HEK293 (cell line): Measurements from ENCODE around the gene PRR18.

ENCODE experiments used
- CTCF ChIA-PET: fragments of 350-600 bp; formaldehyde crosslinking; extraction: SDS; loops from one replicate; lab custom pipeline; 2021; ENCODE audit warnings: antibody characterized with exemption; lab: Yijun Ruan, JAX
- POLR2A ChIA-PET: fragments of 300-600 bp; formaldehyde crosslinking; extraction: SDS; loops from one replicate; lab custom pipeline; 2020; ENCODE audit warnings: antibody characterized with exemption, inconsistent platforms; lab: Yijun Ruan, JAX
- H3K27ac ChIP-seq: fragments of 200-500 bp; sonication (Bioruptor generic); 2 replicates; pipeline ENCODE4 v1.5.1; 2014; ENCODE audit warnings: low read depth, low read length, control low read depth, inconsistent platforms; ENCODE audit errors: extremely low read depth
- H3K36me3 ChIP-seq, 2 experiments: fragments of 200-500 bp in 1 of 2; sonication (Bioruptor generic) in 1 of 2; 1 replicate in 1 of 2; 2 replicates in 1 of 2; pipeline ENCODE4 v1.5.1; 2014 to 2017; ENCODE audit warnings: inconsistent platforms in 2 of 2, low read length in 2 of 2; ENCODE audit not compliant: control insufficient read depth in 2 of 2, insufficient read depth in 1 of 2
- H3K4me1 ChIP-seq: fragments of 200-500 bp; sonication (Bioruptor generic); 2 replicates; pipeline ENCODE4 v1.5.1; 2014; ENCODE audit warnings: mild to moderate bottlenecking, low read length, inconsistent platforms; ENCODE audit not compliant: control insufficient read depth, insufficient read depth
- H3K4me3 ChIP-seq: 2 replicates; pipeline ENCODE4 v1.5.1; 2011; ENCODE audit warnings: low read depth, mild to moderate bottlenecking, control low read depth, low read length, moderate library complexity
- H3K9me3 ChIP-seq: fragments of 200-500 bp; sonication (Bioruptor generic); 2 replicates; pipeline ENCODE4 v1.5.1; 2014; ENCODE audit warnings: low read depth, low read length, inconsistent platforms; ENCODE audit not compliant: control insufficient read depth, insufficient read depth
- GFI1B ChIP-seq: fragments of 450-650 bp; formaldehyde crosslinking; IDR thresholded peaks from 2 replicates; pipeline ENCODE4 v1.5.1; 2016; ENCODE audit warnings: missing biosample characterization, missing genetic modification characterization
- GLI2 ChIP-seq: fragments of 450-650 bp; formaldehyde crosslinking; IDR thresholded peaks from 2 replicates; pipeline ENCODE4; 2017; ENCODE audit warnings: missing biosample characterization, missing genetic modification characterization, low read depth, borderline replicate concordance
- GLI4 ChIP-seq: fragments of 450-650 bp; formaldehyde crosslinking; IDR thresholded peaks from 2 replicates; pipeline ENCODE4 v1.5.1; 2016; ENCODE audit warnings: missing biosample characterization, missing genetic modification characterization
- HOXA7 ChIP-seq: sonication (generic); formaldehyde crosslinking; IDR thresholded peaks from 2 replicates; pipeline ENCODE4 v1.8.1; 2022; ENCODE audit warnings: missing genetic modification reagents, borderline replicate concordance
- YY2 ChIP-seq: fragments of 450-650 bp; formaldehyde crosslinking; IDR thresholded peaks from 2 replicates; pipeline ENCODE4 v1.5.1; 2016; ENCODE audit warnings: missing biosample characterization, missing genetic modification characterization
- ZBTB10 ChIP-seq: fragments of 450-650 bp; formaldehyde crosslinking; IDR thresholded peaks from 2 replicates; pipeline ENCODE4 v1.5.1; 2016; ENCODE audit warnings: missing biosample characterization, missing genetic modification characterization
- ZNF23 ChIP-seq: fragments of 450-650 bp; formaldehyde crosslinking; IDR thresholded peaks from 2 replicates; pipeline ENCODE4 v1.5.1; 2016; ENCODE audit warnings: missing biosample characterization, missing genetic modification characterization, borderline replicate concordance
- ZNF292 ChIP-seq: fragments of 450-650 bp; formaldehyde crosslinking; IDR thresholded peaks from 2 replicates; pipeline ENCODE4 v1.5.1; 2016; ENCODE audit warnings: low read depth, missing biosample characterization, missing genetic modification characterization, borderline replicate concordance
- ZNF404 ChIP-seq: fragments of 450-650 bp; formaldehyde crosslinking; IDR thresholded peaks from 2 replicates; pipeline ENCODE4 v1.5.1; 2017; ENCODE audit warnings: missing biosample characterization, missing genetic modification characterization
- ZNF426 ChIP-seq: fragments of 450-650 bp; formaldehyde crosslinking; IDR thresholded peaks from 2 replicates; pipeline ENCODE4 v1.5.1; 2017; ENCODE audit warnings: missing biosample characterization, missing genetic modification characterization, mild to moderate bottlenecking, inconsistent platforms, moderate library complexity
- ZNF510 ChIP-seq: fragments of 450-650 bp; formaldehyde crosslinking; IDR thresholded peaks from 2 replicates; pipeline ENCODE4 v1.5.1; 2018; ENCODE audit warnings: mild to moderate bottlenecking, missing genetic modification characterization, missing biosample characterization; ENCODE audit not compliant: insufficient replicate concordance
- ZNF585B ChIP-seq: fragments of 450-650 bp; formaldehyde crosslinking; IDR thresholded peaks from 2 replicates; pipeline ENCODE4 v1.5.1; 2016; ENCODE audit warnings: missing biosample characterization, missing genetic modification characterization
- ZNF624 ChIP-seq: fragments of 450-650 bp; formaldehyde crosslinking; IDR thresholded peaks from 2 replicates; pipeline ENCODE4 v1.5.1; 2017; ENCODE audit warnings: missing biosample characterization, missing genetic modification characterization
- ZNF830 ChIP-seq: fragments of 450-650 bp; IDR thresholded peaks from 2 replicates; pipeline ENCODE4 v1.5.0; 2018; ENCODE audit warnings: missing biosample characterization, missing genetic modification characterization, low read depth, mild to moderate bottlenecking, moderate library complexity
- ZSCAN23 ChIP-seq: fragments of 450-650 bp; formaldehyde crosslinking; IDR thresholded peaks from 2 replicates; pipeline ENCODE4 v1.5.1; 2016; ENCODE audit warnings: missing biosample characterization, missing genetic modification characterization
- TF ChIP-seq, protein P1 (sequence below): fragments of 450-650 bp; formaldehyde crosslinking; IDR thresholded peaks from 2 replicates; pipeline ENCODE4 v1.5.1; 2016; ENCODE audit warnings: missing biosample characterization, missing genetic modification characterization, borderline replicate concordance
- TF ChIP-seq, protein P2 (sequence below): fragments of 450-650 bp; formaldehyde crosslinking; IDR thresholded peaks from 2 replicates; pipeline ENCODE4 v1.5.1; 2016; ENCODE audit warnings: missing biosample characterization, missing genetic modification characterization

Gene PRR18

DNA sequence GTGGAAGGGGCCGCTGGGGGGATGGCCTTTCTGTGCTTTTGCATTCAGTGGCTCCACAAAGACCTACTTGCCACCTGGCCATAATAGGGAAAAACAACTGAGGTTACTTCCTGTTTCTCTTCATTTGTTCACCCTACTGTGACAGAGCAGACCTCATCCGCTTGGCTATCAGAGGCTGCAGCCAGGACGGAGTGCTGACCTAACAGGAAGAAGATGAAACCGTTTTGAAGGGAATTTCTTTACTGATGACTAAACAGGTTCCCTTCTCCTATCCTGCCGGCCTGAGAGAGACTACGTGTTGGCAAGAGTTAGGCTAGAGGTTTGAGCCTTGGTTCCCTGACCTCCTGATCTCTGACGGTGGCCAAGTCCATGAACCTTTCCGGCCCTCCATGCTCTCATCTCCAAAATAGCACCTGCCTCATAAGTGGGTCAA, 21.3 kb downstream of the PRR18 start (continued):
- TF ChIP-seq ZNF830 (tag by site-specific recombination) (no peak), HOXA7 (CRISPR knock-in tag) (no peak), ZSCAN23 (tag by site-specific recombination) (no peak), GLI4 (no peak)
- TF ChIP-seq, all 188 proteins: peak for 0

GRCh38 chr6:166285233-166285632, 23.0 kb downstream of the PRR18 start:
- Histone ChIP-seq H3K27ac (no peak overlapping the region), H3K4me3 (no peak overlapping the region), H3K9me3 (no peaks in the 10 kb centered on the region), H3K36me3 (no peaks in the 10 kb centered on the region), H3K4me1 (no peaks in the 10 kb centered on the region)
- ChIA-PET CTCF (interaction anchor here (1.2 to 1.9 kb wide), 5 partner anchors 9 to 489 kb away, joined by 3 to 10 read pairs (median 6); no protein-coding TSS in a partner anchor), POLR2A (interaction anchor here (0.5 kb wide), 1 partner anchor 90 kb away, joined by 3 read pairs; no protein-coding TSS in a partner anchor)
- TF ChIP-seq ZBTB10 (tag by site-specific recombination) (no peak), GLI2 (tag by site-specific recombination) (no peak), ZNF292 (tag by site-specific recombination) (no peak), ZNF404 (tag by site-specific recombination) (no peak), ZNF624 (no peak), YY2 (no peak), ZNF426 (tag by site-specific recombination) (no peak), ZNF510 (no peak), GFI1B (no peak)
- TF ChIP-seq, protein P1, sequence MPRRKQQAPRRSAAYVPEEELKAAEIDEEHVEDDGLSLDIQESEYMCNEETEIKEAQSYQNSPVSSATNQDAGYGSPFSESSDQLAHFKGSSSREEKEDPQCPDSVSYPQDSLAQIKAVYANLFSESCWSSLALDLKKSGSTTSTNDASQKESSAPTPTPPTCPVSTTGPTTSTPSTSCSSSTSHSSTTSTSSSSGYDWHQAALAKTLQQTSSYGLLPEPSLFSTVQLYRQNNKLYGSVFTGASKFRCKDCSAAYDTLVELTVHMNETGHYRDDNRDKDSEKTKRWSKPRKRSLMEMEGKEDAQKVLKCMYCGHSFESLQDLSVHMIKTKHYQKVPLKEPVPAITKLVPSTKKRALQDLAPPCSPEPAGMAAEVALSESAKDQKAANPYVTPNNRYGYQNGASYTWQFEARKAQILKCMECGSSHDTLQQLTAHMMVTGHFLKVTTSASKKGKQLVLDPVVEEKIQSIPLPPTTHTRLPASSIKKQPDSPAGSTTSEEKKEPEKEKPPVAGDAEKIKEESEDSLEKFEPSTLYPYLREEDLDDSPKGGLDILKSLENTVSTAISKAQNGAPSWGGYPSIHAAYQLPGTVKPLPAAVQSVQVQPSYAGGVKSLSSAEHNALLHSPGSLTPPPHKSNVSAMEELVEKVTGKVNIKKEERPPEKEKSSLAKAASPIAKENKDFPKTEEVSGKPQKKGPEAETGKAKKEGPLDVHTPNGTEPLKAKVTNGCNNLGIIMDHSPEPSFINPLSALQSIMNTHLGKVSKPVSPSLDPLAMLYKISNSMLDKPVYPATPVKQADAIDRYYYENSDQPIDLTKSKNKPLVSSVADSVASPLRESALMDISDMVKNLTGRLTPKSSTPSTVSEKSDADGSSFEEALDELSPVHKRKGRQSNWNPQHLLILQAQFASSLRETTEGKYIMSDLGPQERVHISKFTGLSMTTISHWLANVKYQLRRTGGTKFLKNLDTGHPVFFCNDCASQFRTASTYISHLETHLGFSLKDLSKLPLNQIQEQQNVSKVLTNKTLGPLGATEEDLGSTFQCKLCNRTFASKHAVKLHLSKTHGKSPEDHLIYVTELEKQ (tag by site-specific recombination): no peak

GRCh38 chr6:166284640-166285039, 23.6 kb downstream of the PRR18 start:
- TF ChIP-seq ZNF23 (tag by site-specific recombination): no peak
- no peak for TF ChIP-seq ZNF585B (tag by site-specific recombination)
- TF ChIP-seq GLI4: no peak
- no peak for TF ChIP-seq ZNF404 (tag by site-specific recombination)
- TF ChIP-seq, protein P2, sequence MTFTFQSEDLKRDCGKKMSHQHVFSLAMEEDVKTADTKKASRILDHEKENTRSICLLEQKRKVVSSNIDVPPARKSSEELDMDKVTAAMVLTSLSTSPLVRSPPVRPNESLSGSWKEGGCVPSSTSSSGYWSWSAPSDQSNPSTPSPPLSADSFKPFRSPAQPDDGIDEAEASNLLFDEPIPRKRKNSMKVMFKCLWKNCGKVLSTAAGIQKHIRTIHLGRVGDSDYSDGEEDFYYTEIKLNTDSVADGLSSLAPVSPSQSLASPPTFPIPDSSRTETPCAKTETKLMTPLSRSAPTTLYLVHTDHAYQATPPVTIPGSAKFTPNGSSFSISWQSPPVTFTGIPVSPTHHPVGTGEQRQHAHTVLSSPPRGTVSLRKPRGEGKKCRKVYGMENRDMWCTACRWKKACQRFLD (tag by site-specific recombination): no peak
- Histone ChIP-seq H3K4me3 (no peak overlapping the region), H3K9me3 (no peaks in the 10 kb centered on the region), H3K36me3 (no peaks in the 10 kb centered on the region), H3K4me1 (no peaks in the 10 kb centered on the region), H3K27ac (no peak overlapping the region)
- CTCF ChIA-PET: interaction anchor here (0.6 to 1.9 kb wide), 5 partner anchors 8 to 490 kb away, joined by 3 to 10 read pairs (median 6); no protein-coding TSS in a partner anchor
- POLR2A ChIA-PET: no interaction called here
